ENCODE data around the gene IL18BP. TPM values are rescaled to one million over a fixed set of nuclear protein-coding genes. Genes with fewer than 3 reads are reported as not detected.
A peak's percentile ranks its signal among the peaks of the same experiment; 100 is the strongest.

IL18BP gene
- polyA plus RNA-seq, 1 donor (not counting 4 experiments of a cell fraction or from before 2014, with no cell fraction given): 2.9 TPM

DNA sequence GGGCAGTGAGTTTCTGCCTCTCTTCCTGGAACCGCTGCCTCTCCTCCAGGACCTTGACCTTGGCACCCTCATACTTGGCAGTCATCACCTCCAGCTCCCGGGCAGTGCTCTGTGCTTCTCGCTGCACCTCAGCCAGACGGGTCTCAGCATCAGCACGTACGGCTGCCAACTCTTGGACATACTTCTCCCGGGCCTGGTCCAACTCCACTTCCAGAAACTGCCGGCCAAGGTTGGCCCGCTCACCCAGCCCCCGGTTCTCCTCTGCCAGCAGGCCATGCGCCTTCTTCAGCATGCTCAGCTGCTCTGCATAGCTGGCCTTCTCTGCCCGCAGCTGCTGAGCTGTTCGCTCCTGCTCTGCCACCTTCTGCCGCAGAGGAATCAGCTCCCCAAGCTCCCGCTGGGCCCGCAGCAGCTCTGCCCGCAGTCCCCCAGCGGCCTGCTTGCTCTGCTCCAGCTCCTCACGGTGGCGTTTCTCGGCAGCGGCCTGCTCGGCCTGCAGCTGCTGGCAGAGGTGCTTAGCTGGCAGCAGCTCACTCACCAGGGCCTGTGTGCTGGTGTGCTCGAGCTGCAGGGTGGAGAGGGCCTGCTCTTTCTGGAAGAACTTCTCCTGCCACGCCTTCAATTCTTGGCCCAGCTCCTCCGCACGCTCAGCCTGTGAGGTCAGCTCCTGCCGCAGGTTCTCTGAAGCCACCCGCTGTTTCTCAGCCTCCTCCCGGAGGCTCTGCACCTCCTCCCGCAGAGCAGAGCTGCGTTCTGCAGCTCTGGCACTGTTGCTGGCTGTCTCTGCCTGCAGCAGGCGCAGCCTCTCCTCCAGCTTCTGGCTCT lies 14.4 kb downstream of the IL18BP start:
- H3K27me3 ChIP-seq (ENCODE audit: control insufficient read depth, extremely low read depth, insufficient read depth, low read length): no peaks in the 10 kb centered on the region
- H3K36me3 ChIP-seq (ENCODE audit: control insufficient read depth in 2 of 2, extremely low read depth in 1 of 2, insufficient read depth in 2 of 2, low read length in 2 of 2): peaks cover 46 to 54% of the 10 kb centered on the region in 2 experiments
- H3K9me3 ChIP-seq (ENCODE audit: control insufficient read depth, low read depth, low read length): no peaks in the 10 kb centered on the region
- H2AFZ ChIP-seq (ENCODE audit: control insufficient read depth, low read length): no peak overlapping the region
- no peak overlapping the region for H3K9ac ChIP-seq (ENCODE audit: control insufficient read depth, extremely low read depth, insufficient read depth, low read length)
- FAIRE-seq (peak; percentile 69), DNase-seq (ENCODE audit: low read depth, low spot score) (peak; percentile 50)
- peak overlapping the region; percentile 6 for H3K27ac ChIP-seq (ENCODE audit: control insufficient read depth, insufficient read depth, low read length)
- H3K4me2 ChIP-seq (ENCODE audit: control insufficient read depth, extremely low read depth, insufficient read depth, low read depth, low read length): peak overlapping the region; percentile 40
- H4K20me1 ChIP-seq (ENCODE audit: control insufficient read depth, extremely low read depth, insufficient read depth, low read length): peaks cover 5% of the 10 kb centered on the region
- no peak for TF ChIP-seq EZH2 (IDR thresholded peaks at IDR 0.05; ENCODE audit: low read length)
- TF ChIP-seq, protein P1, sequence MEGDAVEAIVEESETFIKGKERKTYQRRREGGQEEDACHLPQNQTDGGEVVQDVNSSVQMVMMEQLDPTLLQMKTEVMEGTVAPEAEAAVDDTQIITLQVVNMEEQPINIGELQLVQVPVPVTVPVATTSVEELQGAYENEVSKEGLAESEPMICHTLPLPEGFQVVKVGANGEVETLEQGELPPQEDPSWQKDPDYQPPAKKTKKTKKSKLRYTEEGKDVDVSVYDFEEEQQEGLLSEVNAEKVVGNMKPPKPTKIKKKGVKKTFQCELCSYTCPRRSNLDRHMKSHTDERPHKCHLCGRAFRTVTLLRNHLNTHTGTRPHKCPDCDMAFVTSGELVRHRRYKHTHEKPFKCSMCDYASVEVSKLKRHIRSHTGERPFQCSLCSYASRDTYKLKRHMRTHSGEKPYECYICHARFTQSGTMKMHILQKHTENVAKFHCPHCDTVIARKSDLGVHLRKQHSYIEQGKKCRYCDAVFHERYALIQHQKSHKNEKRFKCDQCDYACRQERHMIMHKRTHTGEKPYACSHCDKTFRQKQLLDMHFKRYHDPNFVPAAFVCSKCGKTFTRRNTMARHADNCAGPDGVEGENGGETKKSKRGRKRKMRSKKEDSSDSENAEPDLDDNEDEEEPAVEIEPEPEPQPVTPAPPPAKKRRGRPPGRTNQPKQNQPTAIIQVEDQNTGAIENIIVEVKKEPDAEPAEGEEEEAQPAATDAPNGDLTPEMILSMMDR (optimal IDR thresholded peaks at IDR 0.05 in 1 of 3, IDR thresholded peaks at IDR 0.05 in 1 of 3, conservative IDR thresholded peaks at IDR 0.05 in 1 of 3; ENCODE audit: extremely low read depth in 1 of 3, insufficient read depth in 2 of 3, low read length in 3 of 3): peak in 2 of 3 experiments; percentile 28 to 42
- no peak overlapping the region for H3K4me3 ChIP-seq (ENCODE audit: control insufficient read depth in 2 of 3, extremely low read depth in 1 of 3, insufficient read depth in 2 of 3, low read depth in 1 of 3, low read length in 3 of 3)
- no peaks in the 10 kb centered on the region for H3K9me1 ChIP-seq (ENCODE audit: control insufficient read depth, extremely low read depth, insufficient read depth, low read length)
- H3K4me1 ChIP-seq (ENCODE audit: control insufficient read depth, extremely low read depth, insufficient read depth, low read length): peaks cover 19% of the 10 kb centered on the region
- dilution Hi-C loops (cut with MboI; ENCODE audit: extremely low pct_ligation_motif_present, low sequenced_read_pairs): no loop called here
- peaks cover 8% of the 10 kb centered on the region for H3K79me2 ChIP-seq (ENCODE audit: control insufficient read depth, insufficient read depth, low read length)

DNA sequence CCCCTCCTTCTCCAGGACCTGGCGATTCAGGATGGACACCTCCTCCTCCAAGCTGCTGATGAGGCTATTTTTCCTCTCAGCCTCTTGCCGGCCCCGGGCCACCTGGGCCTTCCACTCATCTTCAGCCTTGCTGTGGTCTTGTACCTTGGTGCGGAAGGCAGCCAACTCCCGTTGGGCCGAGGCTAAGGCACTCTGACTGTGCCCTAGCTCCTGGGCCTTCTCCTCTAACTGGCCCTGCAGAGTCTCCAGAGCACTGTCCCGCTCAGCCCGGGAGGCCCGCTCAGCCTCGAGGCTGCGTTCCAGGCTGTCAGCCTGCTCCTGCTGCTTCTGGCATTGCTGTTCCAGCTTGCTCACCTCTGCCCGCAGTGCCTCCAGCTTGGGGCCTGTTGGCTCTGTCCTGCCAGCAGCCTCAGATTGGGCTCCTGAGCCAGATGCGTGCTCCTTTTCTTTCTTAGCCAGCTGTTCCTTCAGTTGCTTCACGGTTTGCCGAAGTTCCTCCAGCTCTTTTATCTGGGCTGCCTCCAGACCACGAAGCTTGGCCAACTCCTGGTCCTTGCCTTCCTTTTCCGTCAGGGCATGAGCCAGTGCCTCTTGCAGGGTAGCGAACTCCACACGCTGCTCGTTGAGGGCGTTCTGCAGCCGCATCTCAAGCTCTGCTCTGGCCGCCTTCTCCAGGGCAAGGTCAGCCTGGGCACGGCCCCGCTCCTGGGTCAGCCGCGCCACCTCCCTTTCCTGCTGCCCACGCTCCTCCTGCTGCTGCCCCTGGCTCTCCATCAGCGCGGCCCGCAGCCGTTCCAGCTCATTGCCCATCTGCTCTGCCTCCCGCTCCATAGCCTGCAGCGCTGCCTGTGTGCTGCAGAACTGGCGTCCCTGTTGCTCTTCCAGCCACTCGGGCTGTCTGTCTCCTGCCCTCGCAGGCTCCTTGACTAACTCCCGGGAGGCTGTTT lies 15.3 kb downstream of the IL18BP start:
- no peak for DNase-seq (ENCODE audit: low read depth, low spot score)
- H3K36me3 ChIP-seq (ENCODE audit: control insufficient read depth in 2 of 2, extremely low read depth in 1 of 2, insufficient read depth in 2 of 2, low read length in 2 of 2): peaks cover 46 to 58% of the 10 kb centered on the region in 2 experiments
- H3K27me3 ChIP-seq (ENCODE audit: control insufficient read depth, extremely low read depth, insufficient read depth, low read length): no peaks in the 10 kb centered on the region
- dilution Hi-C loops (cut with MboI; ENCODE audit: extremely low pct_ligation_motif_present, low sequenced_read_pairs): no loop called here
- no peak overlapping the region for H2AFZ ChIP-seq (ENCODE audit: control insufficient read depth, low read length)
- no peaks in the 10 kb centered on the region for H3K9me1 ChIP-seq (ENCODE audit: control insufficient read depth, extremely low read depth, insufficient read depth, low read length)
- no peak overlapping the region for H3K9ac ChIP-seq (ENCODE audit: control insufficient read depth, extremely low read depth, insufficient read depth, low read length)
- no peak overlapping the region for H3K4me3 ChIP-seq (ENCODE audit: control insufficient read depth in 2 of 3, extremely low read depth in 1 of 3, insufficient read depth in 2 of 3, low read depth in 1 of 3, low read length in 3 of 3)
- peaks cover 19% of the 10 kb centered on the region for H3K4me1 ChIP-seq (ENCODE audit: control insufficient read depth, extremely low read depth, insufficient read depth, low read length)
- H3K9me3 ChIP-seq (ENCODE audit: control insufficient read depth, low read depth, low read length): no peaks in the 10 kb centered on the region
- peak overlapping the region; percentile 40 for H3K4me2 ChIP-seq (ENCODE audit: control insufficient read depth, extremely low read depth, insufficient read depth, low read depth, low read length)
- no peak overlapping the region for H3K27ac ChIP-seq (ENCODE audit: control insufficient read depth, insufficient read depth, low read length)
- no peak for FAIRE-seq
- H3K79me2 ChIP-seq (ENCODE audit: control insufficient read depth, insufficient read depth, low read length): peaks cover 8% of the 10 kb centered on the region
- TF ChIP-seq EZH2 (IDR thresholded peaks at IDR 0.05; ENCODE audit: low read length): no peak
- TF ChIP-seq, protein P1 (optimal IDR thresholded peaks at IDR 0.05 in 1 of 3, IDR thresholded peaks at IDR 0.05 in 1 of 3, conservative IDR thresholded peaks at IDR 0.05 in 1 of 3; ENCODE audit: extremely low read depth in 1 of 3, insufficient read depth in 2 of 3, low read length in 3 of 3): no peak
- peaks cover 5% of the 10 kb centered on the region for H4K20me1 ChIP-seq (ENCODE audit: control insufficient read depth, extremely low read depth, insufficient read depth, low read length)

Measured in keratinocyte (primary cell).